Inferior parietal cortex (tissue), 1 donor: ENCODE data around the gene SLC2A10.

Experiments used
- DNase-seq: peaks from one replicate; pipeline ENCODE4 v3.0.0-alpha.2; 2016; ENCODE audit errors: extremely low spot score

SLC2A10 gene

GRCh38 chr20:46770330-46771194 is 61.1 kb downstream of the SLC2A10 start:
- DNase-seq, result no peak

DNA sequence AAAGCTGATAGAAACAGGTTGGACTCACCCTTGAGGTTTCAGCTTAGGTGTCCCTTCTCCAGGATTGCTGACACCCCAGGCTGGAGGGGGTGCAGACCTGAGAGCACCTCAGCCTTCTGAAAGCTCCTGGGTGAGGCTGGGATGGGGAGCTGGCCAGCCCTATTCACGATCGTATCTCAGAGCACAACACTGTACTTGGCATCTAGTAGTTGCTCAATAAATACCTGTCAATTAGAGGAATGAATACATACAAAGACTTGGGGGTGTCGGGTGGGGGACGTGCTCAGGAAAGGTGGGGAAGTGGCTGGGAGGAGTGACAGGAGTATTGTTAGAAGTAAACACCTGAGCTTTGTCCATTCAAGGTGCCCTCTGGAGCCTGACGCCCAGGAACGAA is 61.7 kb downstream of the SLC2A10 start:
- DNase-seq, result no peak

DNA sequence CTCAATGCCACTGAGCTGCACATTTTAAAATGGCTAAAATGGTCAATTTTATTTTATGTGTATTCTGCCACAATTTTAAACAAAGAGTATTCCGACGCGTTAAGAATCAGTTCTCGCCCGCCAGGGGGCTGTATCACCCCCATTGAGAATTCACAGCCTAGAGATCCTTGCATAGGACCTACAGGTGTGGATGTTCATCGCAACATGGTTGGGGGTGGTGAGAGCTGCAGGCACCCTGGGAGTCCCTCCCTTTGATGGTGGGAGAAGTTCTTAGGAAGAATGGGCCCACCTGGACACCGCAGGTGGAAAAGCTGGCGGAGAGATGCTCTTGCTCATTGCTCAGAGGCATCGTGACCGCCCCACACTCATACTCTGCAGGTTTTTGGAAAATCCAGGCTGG is 63.5 kb downstream of the SLC2A10 start:
- DNase-seq, result no peak

DNA sequence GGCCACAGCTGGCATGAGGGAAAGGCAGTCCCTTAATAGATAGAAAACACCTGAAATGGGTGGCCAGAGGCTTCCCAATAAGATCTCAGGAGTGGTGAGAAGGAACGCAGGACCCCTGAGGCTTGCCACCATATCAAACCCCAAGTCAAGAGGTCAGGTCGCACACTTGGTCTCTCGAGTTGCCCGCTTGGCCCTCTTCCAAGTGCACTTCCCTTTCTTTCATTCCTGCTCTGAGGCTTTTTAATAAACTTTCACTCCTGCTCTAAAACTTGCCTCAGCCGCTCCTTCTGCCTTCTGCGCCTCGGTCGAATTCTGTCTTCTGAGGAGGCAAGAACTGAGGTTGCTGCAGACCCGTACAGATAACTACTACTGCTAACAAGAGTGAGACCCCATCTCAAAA is 64.2 kb downstream of the SLC2A10 start:
- DNase-seq, result no peak

GRCh38 chr20:46774236-46774635 is 64.8 kb downstream of the SLC2A10 start:
- DNase-seq, result no peak

DNA sequence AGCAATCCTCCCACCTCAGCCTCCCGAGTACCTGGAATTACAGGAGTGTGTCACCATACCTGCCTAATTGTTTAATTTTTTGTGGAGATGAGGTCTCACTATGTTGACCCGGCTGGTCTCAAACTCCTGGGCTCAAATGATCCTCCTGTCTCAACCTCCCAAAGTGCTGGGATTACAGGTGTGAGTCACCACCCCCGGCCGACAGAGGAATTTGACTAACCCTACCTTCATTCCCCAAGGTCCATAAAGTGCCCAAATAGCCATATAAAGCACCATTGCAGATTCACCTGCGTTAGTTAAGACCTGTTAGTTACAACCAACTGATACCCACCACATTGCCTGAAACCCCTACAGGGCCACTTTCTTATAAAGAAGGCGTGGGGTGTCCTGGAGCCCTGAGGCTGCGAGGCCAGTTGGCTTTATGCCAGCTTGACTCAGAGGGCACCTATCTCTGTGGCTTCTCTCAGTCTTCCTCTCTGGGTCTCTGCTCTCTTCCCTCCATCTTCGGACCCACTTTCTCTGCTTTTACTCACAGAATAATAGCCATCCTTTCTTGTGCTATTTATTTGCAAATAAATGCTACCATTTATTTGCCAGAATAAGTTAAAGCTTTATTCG is 65.6 kb downstream of the SLC2A10 start:
- DNase-seq, result no peak

DNA sequence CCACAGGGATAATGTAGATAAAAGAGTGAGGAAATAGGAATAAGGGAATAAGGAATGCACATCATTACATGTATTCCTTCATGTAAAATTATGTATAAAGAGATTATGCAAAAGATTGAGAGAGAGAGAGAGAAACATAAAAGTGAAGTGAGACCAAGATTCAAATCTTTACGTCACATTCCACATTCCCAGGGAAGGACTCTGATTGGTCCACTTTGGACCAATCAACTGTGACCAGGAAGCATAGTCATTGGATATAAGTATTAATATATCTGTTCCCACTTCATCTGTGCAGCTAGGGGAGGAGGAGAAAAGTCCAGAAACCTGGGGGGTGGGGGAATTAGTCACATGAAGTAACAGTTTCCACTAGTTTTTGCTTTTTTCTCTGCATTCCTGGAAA is 66.4 kb downstream of the SLC2A10 start:
- DNase-seq, result no peak

DNA sequence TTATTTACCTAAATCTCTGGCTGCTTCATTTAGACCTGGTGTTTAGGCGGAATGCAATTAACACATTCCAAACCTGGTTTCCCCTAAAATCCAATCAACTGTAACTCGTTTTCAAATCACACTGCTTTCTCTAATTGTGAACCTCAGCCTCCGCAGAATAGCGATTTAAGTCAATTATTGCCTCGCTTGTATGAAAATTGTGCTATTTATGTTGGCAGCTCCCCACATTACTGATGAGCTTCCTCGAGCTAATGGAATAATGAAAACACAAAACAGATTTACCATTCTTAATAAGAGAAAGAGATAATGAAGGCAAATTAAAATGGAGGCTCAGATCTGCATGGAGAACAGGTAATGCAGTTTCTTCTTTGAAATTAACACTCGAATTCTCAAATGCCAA is 67.9 kb downstream of the SLC2A10 start:
- no peak for DNase-seq

DNA sequence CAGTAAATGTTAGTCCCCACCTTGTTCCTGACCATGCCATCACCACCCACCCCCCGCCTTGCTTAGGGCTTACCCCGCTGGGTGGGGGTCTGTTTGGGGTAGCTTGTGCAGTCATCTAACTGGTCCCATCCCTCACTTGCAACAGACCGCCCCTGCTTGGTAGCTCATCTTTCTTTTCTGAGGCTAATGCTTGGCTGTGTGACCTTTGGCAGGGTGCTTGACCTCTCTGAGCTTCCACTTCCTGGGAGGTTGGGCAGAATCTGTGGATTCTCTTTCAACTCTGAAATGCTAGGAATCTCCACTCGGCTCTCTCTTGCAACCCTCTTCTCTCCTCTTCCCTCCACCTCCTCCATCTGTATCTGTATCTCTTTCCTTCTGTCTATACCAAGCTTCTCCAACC is 70.4 kb downstream of the SLC2A10 start:
- DNase-seq, result no peak

GRCh38 chr20:46784436-46785127 is 75.1 kb downstream of the SLC2A10 start:
- DNase-seq, result no peak
